Activated T-cell treated with anti-CD3 and anti-CD28 coated beads for 1 hour (primary cell): ENCODE data around the gene LOC128125822.
A peak's percentile ranks its signal among the peaks of the same experiment; 100 is the strongest.
"Not testable (repeated sequence)": the region's sequence is repeated elsewhere in the genome, so short reads cannot be mapped to it uniquely, and the experiment has no call there.

Source experiments
- DNase-seq: peaks from one replicate; pipeline ENCODE4 v3.0.0-alpha.2; 2020; ENCODE audit warnings: low read depth

The LOC128125822 gene

GRCh38 chr6:63582579-63583231 lies 10.4 kb downstream of the LOC128125822 start:
- DNase-seq = no peak

- DNase-seq = no peak
These were observed 11.8 kb downstream of the LOC128125822 start for GRCh38 chr6:63584125-63584514.

DNA sequence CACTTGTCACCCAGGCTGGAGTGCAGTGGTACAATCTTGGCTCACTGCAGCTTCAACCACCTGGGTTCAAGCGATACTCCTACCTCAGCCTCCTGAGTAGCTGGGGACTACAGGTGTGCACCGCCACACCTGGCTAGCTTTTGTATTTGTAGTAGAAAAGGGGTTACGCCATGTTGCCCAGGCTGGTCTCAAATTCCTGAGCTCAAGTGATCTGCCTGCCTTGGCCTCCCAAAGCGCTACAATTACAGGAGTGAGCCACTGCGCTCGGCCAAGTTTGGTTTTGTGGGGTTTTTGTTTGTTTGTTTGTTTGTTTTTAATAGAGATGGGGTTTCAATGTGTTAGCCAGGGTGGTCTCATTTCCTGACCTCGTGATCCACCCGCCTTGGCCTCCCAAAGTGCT lies 12.3 kb downstream of the LOC128125822 start:
- no peak for DNase-seq

GRCh38 chr6:63585652-63586051 lies 13.4 kb downstream of the LOC128125822 start:
- not testable (repeated sequence) for DNase-seq

DNA sequence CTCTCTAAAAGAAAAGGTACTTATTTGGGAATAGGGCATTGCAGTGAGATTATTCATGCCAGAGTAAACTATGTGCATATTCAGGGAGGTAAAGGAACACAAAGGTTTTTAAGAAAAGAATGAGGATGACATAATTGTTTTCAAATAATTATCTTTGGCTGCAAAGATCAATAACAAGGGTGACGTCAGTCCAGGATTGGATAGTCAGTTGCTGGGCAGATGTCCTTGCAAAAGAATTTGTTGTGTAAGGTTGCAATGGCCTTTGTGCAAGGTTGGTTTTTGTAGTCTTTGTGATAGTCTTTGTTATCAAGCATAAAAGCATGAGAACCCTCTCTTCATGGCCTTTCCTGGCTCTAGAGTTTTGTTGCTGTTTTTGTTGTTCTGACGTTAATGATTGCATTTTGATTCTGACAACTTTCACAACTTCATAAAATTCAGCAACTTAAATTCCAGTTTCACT lies 17.7 kb downstream of the LOC128125822 start:
- no peak for DNase-seq

DNA sequence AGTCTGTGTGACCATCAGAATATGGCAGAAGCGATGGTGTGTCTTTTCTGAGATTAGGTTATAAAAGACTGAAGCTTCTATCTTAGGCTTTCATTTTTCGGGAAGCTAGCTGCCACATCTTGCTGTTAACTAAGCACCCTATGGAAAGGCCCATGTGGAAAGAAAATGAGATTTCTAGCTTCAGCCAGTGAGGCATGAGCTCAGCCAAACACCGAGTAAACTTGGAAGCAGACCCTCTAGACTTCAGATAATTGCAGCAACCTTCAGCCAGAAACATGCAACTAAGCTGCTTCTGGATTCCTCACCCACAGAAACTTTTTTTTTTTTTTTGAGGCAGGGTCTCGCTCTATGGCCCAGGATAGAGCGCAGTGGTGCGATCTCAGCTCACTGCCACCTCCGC lies 20.6 kb downstream of the LOC128125822 start:
- no peak for DNase-seq

DNA sequence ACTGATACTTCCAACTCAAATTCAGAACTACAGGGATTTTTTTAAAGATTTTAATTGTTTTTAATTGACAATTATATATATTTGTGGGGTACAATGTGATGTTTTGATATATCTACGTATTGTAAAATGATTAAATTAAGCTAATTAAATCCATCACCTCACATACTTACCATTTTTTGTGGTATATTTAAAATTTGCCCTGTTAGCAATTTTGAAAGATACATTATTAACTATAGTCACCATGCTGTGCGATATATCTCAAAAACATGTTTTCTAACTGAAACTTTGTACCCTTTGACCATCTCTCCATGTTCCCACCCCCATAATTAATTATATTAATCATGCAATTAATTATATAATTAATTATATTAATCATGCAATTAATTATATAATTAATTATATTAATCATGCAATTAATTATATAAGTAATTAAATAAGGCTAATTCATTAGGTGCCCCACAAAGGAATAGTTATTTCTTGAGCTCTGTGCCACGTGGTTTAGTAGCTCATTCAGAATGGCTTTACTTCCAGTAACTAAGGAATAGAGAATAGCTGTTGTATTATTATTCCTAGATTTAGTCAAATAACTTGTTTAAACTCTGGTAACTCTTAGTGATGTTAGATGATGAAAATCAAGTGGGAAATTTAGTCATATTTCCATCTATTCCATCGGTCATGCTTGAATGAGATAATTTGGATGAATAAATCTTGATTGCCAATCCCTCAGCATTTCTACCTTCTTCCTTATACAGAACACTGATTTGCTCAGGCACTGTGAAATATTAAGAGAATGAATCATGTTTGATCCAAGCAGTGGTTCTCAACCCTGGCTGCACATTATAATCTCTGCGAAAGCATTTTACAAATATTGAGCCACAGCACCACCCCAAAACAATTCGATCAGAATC lies 25.1 kb downstream of the LOC128125822 start:
- DNase-seq = no peak

DNA sequence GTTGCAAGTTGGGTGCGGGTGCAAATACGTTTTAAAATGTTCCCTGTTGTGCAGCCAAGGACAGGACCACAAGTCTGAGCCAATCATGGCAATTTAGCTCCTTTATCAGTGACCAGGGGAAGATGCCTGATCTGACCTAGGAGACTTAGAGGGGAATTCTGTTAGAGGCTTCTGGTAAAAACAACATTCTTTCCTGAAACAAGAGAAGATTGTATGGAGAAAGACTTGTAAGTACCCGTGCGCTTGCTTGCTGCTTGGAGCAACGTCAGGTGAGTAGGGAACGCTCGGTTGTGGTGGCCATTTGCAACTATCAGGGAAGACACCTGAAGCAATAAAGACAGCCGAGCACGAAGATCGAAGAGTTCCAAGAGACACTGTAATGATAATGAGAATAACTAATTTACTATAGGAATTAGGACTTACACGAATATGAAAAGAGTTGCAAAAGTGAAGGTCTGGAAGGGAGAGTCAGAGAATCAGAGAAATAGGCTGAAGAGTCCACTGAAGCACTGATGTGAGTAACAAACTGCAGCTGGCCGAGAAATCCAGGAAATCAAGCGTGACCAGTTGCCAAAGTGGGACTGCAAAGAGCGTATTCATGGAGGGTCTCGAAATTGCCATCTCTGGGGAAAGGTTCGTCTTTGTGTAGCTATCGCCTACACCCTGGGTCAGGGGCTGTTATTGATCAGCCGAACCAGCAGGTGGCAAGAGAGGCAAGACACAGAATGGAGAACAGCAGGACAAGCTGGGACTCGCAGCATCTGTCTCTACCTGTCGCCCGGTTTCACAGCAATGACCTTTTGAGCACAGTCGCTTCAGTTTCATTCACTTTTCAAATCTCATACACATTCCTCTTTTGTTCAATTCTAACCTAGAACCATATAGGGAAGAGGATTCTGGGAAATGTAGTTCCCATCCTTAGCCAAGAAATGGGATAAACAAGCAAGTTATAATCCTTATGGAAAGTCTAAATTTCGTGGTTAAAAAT lies 26.1 kb downstream of the LOC128125822 start:
- peak; percentile 60 for DNase-seq

DNA sequence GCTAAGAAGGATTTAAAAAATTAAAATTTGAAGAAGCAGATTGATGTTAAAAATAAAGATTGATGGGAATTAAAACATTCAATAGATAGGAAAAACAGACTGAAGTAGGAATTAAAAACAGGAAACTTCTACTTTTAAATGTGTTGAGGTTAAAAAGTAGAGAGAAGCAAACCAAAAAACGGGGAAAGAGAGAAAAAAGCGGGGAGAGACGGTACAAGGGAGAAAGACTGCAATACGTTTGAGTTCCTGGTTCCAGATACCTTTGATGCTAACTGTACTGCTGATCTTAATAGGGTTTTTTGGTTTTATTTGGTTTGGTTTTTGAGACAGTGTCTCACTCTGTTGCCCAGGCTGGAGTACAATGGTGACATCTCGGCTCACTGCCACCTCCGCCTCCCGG lies 27.0 kb downstream of the LOC128125822 start:
- DNase-seq = no peak

GRCh38 chr6:63600136-63600535 lies 27.9 kb downstream of the LOC128125822 start:
- no peak for DNase-seq

DNA sequence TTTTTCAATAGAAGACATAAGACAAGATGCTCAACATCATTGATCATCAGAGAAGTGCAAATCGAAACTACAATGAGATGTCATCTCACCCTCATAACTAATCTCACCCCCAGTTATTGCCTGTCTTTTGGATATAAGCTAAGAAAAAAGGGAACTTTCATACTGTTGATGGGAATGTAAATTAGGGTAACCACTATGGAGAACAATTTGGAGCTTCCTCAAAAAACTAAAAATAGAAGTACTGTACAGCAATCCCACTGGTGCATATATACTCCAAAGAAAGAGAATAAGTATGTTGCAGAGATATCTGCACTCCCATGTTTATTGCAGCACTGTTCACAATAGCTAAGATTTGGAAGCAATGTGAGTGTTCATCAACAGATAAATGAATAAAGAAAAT lies 37.0 kb downstream of the LOC128125822 start:
- DNase-seq = no peak

DNA sequence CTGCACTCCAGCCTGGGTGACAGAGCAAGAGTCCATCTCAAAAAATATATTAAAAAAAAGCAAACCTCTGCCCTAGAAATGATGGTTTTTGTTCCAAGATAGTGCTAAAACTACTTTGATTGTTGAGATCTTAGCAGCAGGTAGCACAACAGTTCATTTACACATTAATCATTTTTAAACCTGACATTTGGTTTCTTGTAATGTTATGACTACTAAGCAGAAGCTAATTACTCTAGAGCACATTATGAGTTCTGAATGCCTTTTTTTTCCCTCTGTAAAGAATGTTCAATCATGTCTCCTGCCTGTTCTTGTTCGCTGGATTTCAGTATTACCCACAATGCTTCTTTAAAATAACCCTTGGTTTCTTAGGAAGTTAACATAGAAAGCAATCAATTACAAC lies 38.7 kb downstream of the LOC128125822 start:
- DNase-seq = no peak

GRCh38 chr6:63611560-63611959 lies 39.3 kb downstream of the LOC128125822 start:
- no peak for DNase-seq

DNA sequence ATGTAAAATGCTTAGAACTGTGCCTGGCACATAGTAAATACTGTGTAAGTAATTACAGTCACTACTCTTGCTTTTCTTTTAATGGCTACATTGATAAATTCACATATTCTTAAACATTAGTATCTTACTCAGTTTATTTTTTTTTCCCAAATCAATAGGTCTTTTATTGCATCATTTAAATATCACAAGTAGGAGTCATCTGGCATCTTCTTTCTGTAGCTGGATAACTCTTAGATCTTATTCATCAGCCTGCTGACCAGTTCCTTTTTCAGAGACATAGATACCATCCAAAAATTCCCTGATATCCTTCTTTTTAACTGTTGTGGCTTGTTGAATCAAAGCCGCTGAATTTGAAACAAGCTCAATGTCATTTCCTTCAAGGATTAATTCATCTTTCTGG lies 43.3 kb downstream of the LOC128125822 start:
- no peak for DNase-seq
